Sigmoid colon (tissue), 4 donors: ENCODE data around the gene ABCG8.

Source experiments
- CTCF ChIP-seq, 4 experiments: fragments of 450-650 bp in 3 of 4; fragments of 200-600 bp in 1 of 4; IDR thresholded peaks; one replicate each; pipeline ENCODE4 v1.5.1; 2016 to 2019; ENCODE audit warnings: antibody characterized with exemption in 4 of 4, mild to moderate bottlenecking in 3 of 4, moderate library complexity in 2 of 4
- EP300 ChIP-seq, 4 donors: sonication (generic); formaldehyde crosslinking; IDR thresholded peaks; one replicate each; pipeline ENCODE4 v1.6.1; 2017; ENCODE audit warnings: antibody characterized with exemption in 4 of 4
- POLR2A ChIP-seq, 2 donors: fragments of 450-650 bp; IDR thresholded peaks; one replicate each; pipeline ENCODE4 v1.6.1; 2016; ENCODE audit warnings: antibody characterized with exemption in 2 of 2, mild to moderate bottlenecking in 2 of 2, moderate library complexity in 2 of 2
- POLR2AphosphoS5 ChIP-seq, 4 donors: sonication (generic); formaldehyde crosslinking; IDR thresholded peaks; one replicate each; pipeline ENCODE4 v1.6.1; 2017; ENCODE audit warnings: antibody characterized with exemption in 4 of 4

GRCh38 chr2:43846140-43846793, 7.5 kb downstream of the ABCG8 start:
- TF ChIP-seq CTCF (IDR thresholded peaks at IDR 0.05): no peak
- TF ChIP-seq EP300 (IDR thresholded peaks at IDR 0.05): no peak
- TF ChIP-seq POLR2A (IDR thresholded peaks at IDR 0.05): no peak
- no peak for TF ChIP-seq POLR2AphosphoS5 (IDR thresholded peaks at IDR 0.05)
